ENCODE data around the gene INO80E.

Gene INO80E

GRCh38 chr16:29984764-29985147, 11.3 kb upstream of the INO80E start:
- TF ChIP-seq CTCF (IDR thresholded peaks at IDR 0.05; ENCODE audit: insufficient read depth, missing control alignments) = no peak
- DNase-seq (ENCODE audit: insufficient read length, low spot score) = no peak
- no peak for FAIRE-seq

GRCh38 chr16:29985271-29985811, 10.7 kb upstream of the INO80E start:
- DNase-seq (ENCODE audit: insufficient read length, low spot score) = no peak
- no peak for TF ChIP-seq CTCF (IDR thresholded peaks at IDR 0.05; ENCODE audit: insufficient read depth, missing control alignments)
- no peak for FAIRE-seq

GRCh38 chr16:29986231-29986630, 9.8 kb upstream of the INO80E start:
- DNase-seq (ENCODE audit: insufficient read length, low spot score) (no peak), FAIRE-seq (no peak)
- TF ChIP-seq CTCF (IDR thresholded peaks at IDR 0.05; ENCODE audit: insufficient read depth, missing control alignments) = no peak

- DNase-seq (ENCODE audit: insufficient read length, low spot score) = no peak
- no peak for FAIRE-seq
Observed at GRCh38 chr16:29986931-29987330, 9.1 kb upstream of the INO80E start.

GRCh38 chr16:29987371-29988085, 8.5 kb upstream of the INO80E start:
- FAIRE-seq (no peak), DNase-seq (ENCODE audit: insufficient read length, low spot score) (no peak)
- no peak for TF ChIP-seq CTCF (IDR thresholded peaks at IDR 0.05; ENCODE audit: insufficient read depth, missing control alignments)

More at GRCh38 chr16:29986931-29987330, 9.1 kb upstream of the INO80E start:
- no peak for TF ChIP-seq CTCF (IDR thresholded peaks at IDR 0.05; ENCODE audit: insufficient read depth, missing control alignments)

- FAIRE-seq (no peak), DNase-seq (ENCODE audit: insufficient read length, low spot score) (no peak)
- no peak for TF ChIP-seq CTCF (IDR thresholded peaks at IDR 0.05; ENCODE audit: insufficient read depth, missing control alignments)
Observed at GRCh38 chr16:29988346-29989075, 7.5 kb upstream of the INO80E start.
